Nephron progenitor cell (in vitro differentiated cells): ENCODE data around the gene HOXD3.

ENCODE experiments used
- DNase-seq: peaks from one replicate; pipeline ENCODE4 v3.0.0; 2021
- H3K27ac Mint-ChIP-seq: 2 replicates; pipeline ENCODE4 v1.8.0; 2021; ENCODE audit warnings: mild to moderate bottlenecking, moderate library complexity, mixed read lengths
- H3K27me3 Mint-ChIP-seq: 2 replicates; pipeline ENCODE4 v1.8.0; 2021; ENCODE audit warnings: mild to moderate bottlenecking, low read depth, mixed read lengths; ENCODE audit not compliant: poor library complexity
- H3K36me3 Mint-ChIP-seq: 2 replicates; pipeline ENCODE4 v1.8.0; 2021; ENCODE audit warnings: low read depth, mixed read lengths
- H3K4me1 Mint-ChIP-seq: 2 replicates; pipeline ENCODE4 v1.8.0; 2021; ENCODE audit warnings: mixed read lengths
- H3K4me3 Mint-ChIP-seq: 2 replicates; pipeline ENCODE4 v1.8.0; 2021; ENCODE audit warnings: mild to moderate bottlenecking, moderate library complexity, mixed read lengths
- H3K9me3 Mint-ChIP-seq: 2 replicates; pipeline ENCODE4 v1.8.0; 2021; ENCODE audit warnings: mild to moderate bottlenecking, moderate library complexity, mixed read lengths
- TF ChIP-seq, protein P1 (sequence below): fragments of 200-600 bp; sonication (generic); IDR thresholded peaks from 2 replicates; pipeline ENCODE4 v1.5.0; 2021; ENCODE audit warnings: antibody characterized with exemption

HOXD3 gene

GRCh38 chr2:176175709-176176607 is 18.9 kb downstream of the HOXD3 start:
- no peaks in the 10 kb centered on the region for H3K9me3 Mint-ChIP-seq
- peak overlapping the region; percentile 99 for H3K27ac Mint-ChIP-seq
- H3K4me3 Mint-ChIP-seq, result peak overlapping the region; percentile 92
- peaks cover 18% of the 10 kb centered on the region for H3K27me3 Mint-ChIP-seq
- H3K4me1 Mint-ChIP-seq, result peaks cover 95% of the 10 kb centered on the region
- TF ChIP-seq, protein P1, sequence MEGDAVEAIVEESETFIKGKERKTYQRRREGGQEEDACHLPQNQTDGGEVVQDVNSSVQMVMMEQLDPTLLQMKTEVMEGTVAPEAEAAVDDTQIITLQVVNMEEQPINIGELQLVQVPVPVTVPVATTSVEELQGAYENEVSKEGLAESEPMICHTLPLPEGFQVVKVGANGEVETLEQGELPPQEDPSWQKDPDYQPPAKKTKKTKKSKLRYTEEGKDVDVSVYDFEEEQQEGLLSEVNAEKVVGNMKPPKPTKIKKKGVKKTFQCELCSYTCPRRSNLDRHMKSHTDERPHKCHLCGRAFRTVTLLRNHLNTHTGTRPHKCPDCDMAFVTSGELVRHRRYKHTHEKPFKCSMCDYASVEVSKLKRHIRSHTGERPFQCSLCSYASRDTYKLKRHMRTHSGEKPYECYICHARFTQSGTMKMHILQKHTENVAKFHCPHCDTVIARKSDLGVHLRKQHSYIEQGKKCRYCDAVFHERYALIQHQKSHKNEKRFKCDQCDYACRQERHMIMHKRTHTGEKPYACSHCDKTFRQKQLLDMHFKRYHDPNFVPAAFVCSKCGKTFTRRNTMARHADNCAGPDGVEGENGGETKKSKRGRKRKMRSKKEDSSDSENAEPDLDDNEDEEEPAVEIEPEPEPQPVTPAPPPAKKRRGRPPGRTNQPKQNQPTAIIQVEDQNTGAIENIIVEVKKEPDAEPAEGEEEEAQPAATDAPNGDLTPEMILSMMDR, result no peak
- H3K36me3 Mint-ChIP-seq, result peaks cover 23% of the 10 kb centered on the region
- no peak for DNase-seq

- Mint-ChIP-seq H3K27ac (peak overlapping the region; percentile 95), H3K4me1 (peaks cover 86% of the 10 kb centered on the region), H3K9me3 (no peaks in the 10 kb centered on the region), H3K27me3 (peaks cover 15% of the 10 kb centered on the region), H3K36me3 (peaks cover 19% of the 10 kb centered on the region), H3K4me3 (peak overlapping the region; percentile 92)
- no peak for DNase-seq
- TF ChIP-seq, protein P1, result no peak
Observed at GRCh38 chr2:176177580-176178037, 20.5 kb downstream of the HOXD3 start.

DNA sequence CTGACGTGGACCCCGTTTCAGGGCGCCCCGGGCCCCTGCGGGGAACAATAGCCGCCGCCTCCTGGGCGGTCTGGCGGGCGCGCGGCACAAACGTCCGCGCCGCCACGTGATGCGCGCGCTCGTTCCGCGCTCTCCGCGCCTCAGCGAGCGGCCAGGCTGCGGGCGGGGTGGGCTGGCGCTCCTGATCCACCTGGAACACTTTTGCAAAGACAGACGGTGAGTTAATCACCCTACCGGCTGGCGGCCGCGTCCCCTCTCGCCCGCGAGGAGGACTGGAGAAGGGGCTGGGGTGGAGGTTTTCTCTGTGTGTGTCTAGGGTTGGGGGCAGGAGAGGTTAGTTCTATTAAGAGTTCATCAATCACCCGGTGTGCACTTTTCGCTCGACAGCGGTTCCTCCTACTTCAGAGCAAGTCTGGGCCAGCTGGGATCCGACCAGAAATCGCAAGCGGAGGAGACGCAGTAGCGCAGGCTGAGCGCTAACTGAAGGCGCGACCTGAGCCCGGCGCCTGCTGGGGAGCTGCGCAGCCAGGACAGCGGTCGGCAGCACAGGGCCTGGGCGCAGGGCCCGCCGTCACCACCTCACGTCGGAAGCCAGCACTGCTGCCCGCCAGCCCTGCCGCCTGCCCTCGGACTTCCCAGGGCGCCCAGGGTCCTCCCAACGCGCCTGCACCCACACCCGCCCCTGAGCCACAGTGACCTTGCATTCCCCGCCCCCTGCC is 21.1 kb downstream of the HOXD3 start:
- Mint-ChIP-seq H3K9me3 (no peaks in the 10 kb centered on the region), H3K36me3 (peaks cover 14% of the 10 kb centered on the region), H3K4me3 (peak overlapping the region; percentile 92), H3K4me1 (peaks cover 86% of the 10 kb centered on the region), H3K27me3 (peaks cover 15% of the 10 kb centered on the region), H3K27ac (peak overlapping the region; percentile 95)
- peak; percentile 70 for DNase-seq
- TF ChIP-seq, protein P1, result no peak

- peaks cover 11% of the 10 kb centered on the region for H3K36me3 Mint-ChIP-seq
- DNase-seq, result no peak
- H3K4me1 Mint-ChIP-seq, result peaks cover 86% of the 10 kb centered on the region
- TF ChIP-seq, protein P1, result no peak
- H3K27ac Mint-ChIP-seq, result peak overlapping the region; percentile 60
- peak overlapping the region; percentile 92 for H3K4me3 Mint-ChIP-seq
- H3K9me3 Mint-ChIP-seq, result no peaks in the 10 kb centered on the region
- peaks cover 15% of the 10 kb centered on the region for H3K27me3 Mint-ChIP-seq
Observed at GRCh38 chr2:176178757-176179295, 21.7 kb downstream of the HOXD3 start.

DNA sequence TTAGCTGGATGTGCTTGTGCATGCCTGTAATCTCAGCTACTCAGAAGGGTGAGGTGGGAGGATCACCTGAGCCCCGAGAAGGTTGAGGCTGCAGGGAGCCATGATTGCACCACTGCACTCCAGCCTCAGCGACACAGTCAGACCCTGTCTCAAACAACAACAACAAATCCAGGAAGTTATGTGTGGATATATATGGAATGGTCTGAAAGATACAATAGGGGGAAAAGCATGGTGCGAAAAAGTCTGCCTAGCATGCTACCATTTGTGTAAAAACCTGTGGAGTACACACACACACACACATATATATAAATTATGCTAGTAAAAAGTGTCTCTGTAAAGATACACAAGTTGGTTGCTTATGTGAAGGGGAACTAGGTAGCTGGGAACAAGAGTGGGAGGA is 24.4 kb downstream of the HOXD3 start:
- peaks cover 15% of the 10 kb centered on the region for H3K27me3 Mint-ChIP-seq
- DNase-seq, result no peak
- peaks cover 9% of the 10 kb centered on the region for H3K36me3 Mint-ChIP-seq
- H3K27ac Mint-ChIP-seq, result no peak overlapping the region
- H3K4me3 Mint-ChIP-seq, result no peak overlapping the region
- TF ChIP-seq, protein P1, result no peak
- H3K9me3 Mint-ChIP-seq, result no peaks in the 10 kb centered on the region
- H3K4me1 Mint-ChIP-seq, result peaks cover 85% of the 10 kb centered on the region
